Liver (tissue), 9 donors: ENCODE measurements around the gene MCM6. TPM values are rescaled to one million over a fixed set of nuclear protein-coding genes. Genes with fewer than 3 reads are reported as not detected.

ENCODE experiments used
- DNase-seq: peaks from one replicate; pipeline ENCODE4 v3.0.0-alpha.2; 2017; ENCODE audit warnings: low spot score
- H3K27ac ChIP-seq, 2 donors: one replicate each; pipeline ENCODE4 v1.7.0; 2013; ENCODE audit warnings: inconsistent platforms in 2 of 2, low read length in 2 of 2, control low read depth in 1 of 2, low read depth in 1 of 2, mild to moderate bottlenecking in 1 of 2
- H3K27me3 ChIP-seq, 4 donors: one replicate each; pipeline versions ENCODE4 v1.6.1 to v1.7.0; 2013; ENCODE audit warnings: low read length in 3 of 4, inconsistent platforms in 1 of 4, mild to moderate bottlenecking in 1 of 4, moderate library complexity in 1 of 4; ENCODE audit not compliant: control insufficient read depth in 4 of 4, insufficient read depth in 4 of 4
- H3K36me3 ChIP-seq, 4 donors: one replicate each; pipeline versions ENCODE4 v1.6.1 to v1.7.0; 2013; ENCODE audit warnings: low read length in 3 of 4, mild to moderate bottlenecking in 3 of 4, low read depth in 1 of 4, moderate library complexity in 1 of 4; ENCODE audit not compliant: control insufficient read depth in 4 of 4, insufficient read depth in 3 of 4
- H3K4me1 ChIP-seq, 4 donors: one replicate each; pipeline versions ENCODE4 v1.6.1 to v1.7.0; 2013; ENCODE audit warnings: low read length in 3 of 4, mild to moderate bottlenecking in 3 of 4, moderate library complexity in 1 of 4; ENCODE audit not compliant: control insufficient read depth in 4 of 4, insufficient read depth in 4 of 4
- H3K4me3 ChIP-seq, 3 donors: one replicate each; pipeline versions ENCODE4 v1.6.1 to v1.7.0; 2013; ENCODE audit warnings: low read length in 3 of 3, control low read depth in 1 of 3, low read depth in 1 of 3, mild to moderate bottlenecking in 1 of 3
- H3K9ac ChIP-seq, 2 donors: one replicate each; pipeline ENCODE4 v1.7.0; 2013; ENCODE audit warnings: low read length in 2 of 2, mild to moderate bottlenecking in 2 of 2, moderate library complexity in 2 of 2, control low read depth in 1 of 2, low read depth in 1 of 2
- H3K9me3 ChIP-seq, 4 donors: one replicate each; pipeline versions ENCODE4 v1.6.1 to v1.7.0; 2013; ENCODE audit warnings: low read length in 3 of 4; ENCODE audit not compliant: control insufficient read depth in 4 of 4
- EGR1 ChIP-seq, 2 donors: IDR thresholded peaks; 2 replicates each; pipeline ENCODE4 v1.6.1; 2016 to 2018; ENCODE audit warnings: antibody characterized with exemption in 2 of 2, low read depth in 2 of 2
- FOXA1 ChIP-seq: IDR thresholded peaks from 2 replicates; pipeline ENCODE4 v1.6.1; 2016; ENCODE audit warnings: antibody characterized with exemption
- HNF4G ChIP-seq: IDR thresholded peaks from 2 replicates; pipeline ENCODE4 v1.6.1; 2016; ENCODE audit warnings: antibody characterized with exemption
- JUND ChIP-seq, 2 donors: IDR thresholded peaks; 2 replicates each; pipeline ENCODE4 v1.6.1; 2016; ENCODE audit warnings: antibody characterized with exemption in 2 of 2
- NR2F2 ChIP-seq: IDR thresholded peaks from 2 replicates; pipeline ENCODE4 v1.6.1; 2016; ENCODE audit warnings: antibody characterized with exemption
- RAD21 ChIP-seq, 2 donors: IDR thresholded peaks; 2 replicates each; pipeline ENCODE4 v1.6.1; 2016; ENCODE audit warnings: antibody characterized with exemption in 2 of 2, mild to moderate bottlenecking in 2 of 2
- TAF1 ChIP-seq: conservative IDR thresholded peaks from 2 replicates; pipeline ENCODE4 v1.6.1; 2016; ENCODE audit warnings: antibody characterized with exemption, mild to moderate bottlenecking
- YY1 ChIP-seq: IDR thresholded peaks from 2 replicates; pipeline ENCODE4 v1.6.1; 2016; ENCODE audit warnings: antibody characterized with exemption, mild to moderate bottlenecking
- WGBS: extraction: QIAGEN DNeasy Blood & Tissue Kit; methylation state at CpG from one replicate; pipeline ENCODE4 v1.1.7; 2013; 5-methylcytosine and 5-hydroxymethylcytosine counted together
- polyA plus RNA-seq, 2 donors: library from polyadenylated mRNA; stranded (reverse) in 1 of 2; unstranded in 1 of 2; fragments of 200-250 nt in 1 of 2; fragments of >200 nt in 1 of 2; fragmentation: Nextera tagmentation in 1 of 2; extraction: Ambion mirVana in 1 of 2; gene quantifications; one replicate each; pipeline versions ENCODE4 v1.2.1 to v1.2.3, GENCODE V29; 2013 to 2015
- total RNA-seq, 2 donors: library from RNA; depleted of rRNA; stranded (reverse); fragments of >200 nt; gene quantifications; one replicate each; pipeline ENCODE4 v1.2.3, GENCODE V29; 2014
- TF ChIP-seq, protein P1 (sequence below): IDR thresholded peaks from 2 replicates; pipeline ENCODE4 v1.6.1; 2016; ENCODE audit warnings: antibody characterized with exemption
- TF ChIP-seq, protein P2 (sequence below): IDR thresholded peaks from 2 replicates; pipeline ENCODE4 v1.6.1; 2016; ENCODE audit warnings: antibody characterized with exemption
- TF ChIP-seq, protein P3 (sequence below): IDR thresholded peaks from 2 replicates; pipeline ENCODE4 v1.6.1; 2016; ENCODE audit warnings: antibody characterized with exemption
- TF ChIP-seq, protein P4 (sequence below): IDR thresholded peaks from 2 replicates; pipeline ENCODE4 v1.6.1; 2016; ENCODE audit warnings: antibody characterized with exemption, mild to moderate bottlenecking
- donor health status: healthy.
- donor health status: healthy.
- donor health status: healthy.
- donor health status: healthy.
- donor health status: healthy.

The MCM6 gene
- total and polyA plus RNA-seq, 4 donors: 1.8 to 35.7 (median 2.8) TPM

DNA sequence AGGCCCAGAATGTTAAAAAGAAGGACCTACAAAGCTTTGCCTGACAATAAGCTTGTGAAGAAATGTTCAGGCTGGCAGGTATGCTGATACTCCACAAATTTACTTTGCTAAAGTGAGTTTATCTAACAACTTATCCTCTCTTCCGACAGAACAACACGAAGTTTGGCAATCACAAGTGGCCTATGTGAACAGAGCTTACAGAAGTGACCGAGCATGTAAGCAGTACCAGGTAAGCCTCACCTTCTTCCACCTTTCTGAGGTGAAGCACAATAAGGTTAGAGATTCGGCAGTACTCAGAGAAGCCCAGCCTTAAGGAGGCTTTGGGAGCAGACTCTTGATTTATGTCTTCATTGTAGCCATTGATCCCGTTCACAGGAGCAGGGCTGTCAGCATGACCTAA, 30.2 kb downstream of the MCM6 start:
- WGBS: 96% methylated on average over 5 of the region's 5 CpGs
- Histone ChIP-seq H3K9me3 (no peaks in the 10 kb centered on the region), H3K4me3 (no peak overlapping the region), H3K27me3 (no peaks in the 10 kb centered on the region), H3K27ac (no peak overlapping the region), H3K9ac (no peak overlapping the region), H3K36me3 (peaks cover 0 to 12% (median 10%) of the 10 kb centered on the region in 4 donors), H3K4me1 (no peaks in the 10 kb centered on the region)
- no peak for DNase-seq
- TF ChIP-seq, protein P1, sequence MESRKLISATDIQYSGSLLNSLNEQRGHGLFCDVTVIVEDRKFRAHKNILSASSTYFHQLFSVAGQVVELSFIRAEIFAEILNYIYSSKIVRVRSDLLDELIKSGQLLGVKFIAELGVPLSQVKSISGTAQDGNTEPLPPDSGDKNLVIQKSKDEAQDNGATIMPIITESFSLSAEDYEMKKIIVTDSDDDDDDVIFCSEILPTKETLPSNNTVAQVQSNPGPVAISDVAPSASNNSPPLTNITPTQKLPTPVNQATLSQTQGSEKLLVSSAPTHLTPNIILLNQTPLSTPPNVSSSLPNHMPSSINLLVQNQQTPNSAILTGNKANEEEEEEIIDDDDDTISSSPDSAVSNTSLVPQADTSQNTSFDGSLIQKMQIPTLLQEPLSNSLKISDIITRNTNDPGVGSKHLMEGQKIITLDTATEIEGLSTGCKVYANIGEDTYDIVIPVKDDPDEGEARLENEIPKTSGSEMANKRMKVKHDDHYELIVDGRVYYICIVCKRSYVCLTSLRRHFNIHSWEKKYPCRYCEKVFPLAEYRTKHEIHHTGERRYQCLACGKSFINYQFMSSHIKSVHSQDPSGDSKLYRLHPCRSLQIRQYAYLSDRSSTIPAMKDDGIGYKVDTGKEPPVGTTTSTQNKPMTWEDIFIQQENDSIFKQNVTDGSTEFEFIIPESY: no peak
- TF ChIP-seq, protein P2, sequence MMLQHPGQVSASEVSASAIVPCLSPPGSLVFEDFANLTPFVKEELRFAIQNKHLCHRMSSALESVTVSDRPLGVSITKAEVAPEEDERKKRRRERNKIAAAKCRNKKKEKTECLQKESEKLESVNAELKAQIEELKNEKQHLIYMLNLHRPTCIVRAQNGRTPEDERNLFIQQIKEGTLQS: no peak

DNA sequence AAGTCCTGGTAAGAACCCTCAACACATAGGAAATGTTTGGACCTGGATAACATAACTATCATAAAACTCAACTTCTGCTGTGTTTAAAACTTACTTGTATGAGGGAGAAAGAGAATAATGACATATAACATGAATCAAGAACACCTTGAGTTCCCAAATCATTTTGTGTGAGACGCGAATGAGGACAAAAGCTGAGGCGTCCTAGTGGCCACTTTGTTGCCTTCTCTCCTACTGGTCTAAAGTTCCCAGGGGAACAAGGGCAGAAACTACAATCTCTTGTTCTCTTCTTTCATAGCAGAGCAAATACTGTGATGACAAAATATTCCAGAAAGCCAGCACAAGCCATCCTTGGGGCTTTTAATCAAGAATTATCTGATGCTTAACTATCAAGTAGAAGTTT, 31.0 kb downstream of the MCM6 start:
- no peak overlapping the region for H3K9ac ChIP-seq
- H3K27me3 ChIP-seq: no peaks in the 10 kb centered on the region
- no peaks in the 10 kb centered on the region for H3K4me1 ChIP-seq
- WGBS: 97% methylated on average over 3 of the region's 3 CpGs
- DNase-seq: no peak
- TF ChIP-seq YY1 (no peak), FOXA1 (no peak), RAD21 (IDR thresholded peaks at IDR 0.05) (no peak), TAF1 (no peak), HNF4G (no peak), JUND (IDR thresholded peaks at IDR 0.05) (no peak), EGR1 (IDR thresholded peaks at IDR 0.05; ENCODE audit: low read depth in 2 of 2) (no peak), NR2F2 (no peak)
- TF ChIP-seq, protein P3, sequence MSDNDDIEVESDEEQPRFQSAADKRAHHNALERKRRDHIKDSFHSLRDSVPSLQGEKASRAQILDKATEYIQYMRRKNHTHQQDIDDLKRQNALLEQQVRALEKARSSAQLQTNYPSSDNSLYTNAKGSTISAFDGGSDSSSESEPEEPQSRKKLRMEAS: no peak
- TF ChIP-seq, protein P1: no peak
- TF ChIP-seq, protein P4, sequence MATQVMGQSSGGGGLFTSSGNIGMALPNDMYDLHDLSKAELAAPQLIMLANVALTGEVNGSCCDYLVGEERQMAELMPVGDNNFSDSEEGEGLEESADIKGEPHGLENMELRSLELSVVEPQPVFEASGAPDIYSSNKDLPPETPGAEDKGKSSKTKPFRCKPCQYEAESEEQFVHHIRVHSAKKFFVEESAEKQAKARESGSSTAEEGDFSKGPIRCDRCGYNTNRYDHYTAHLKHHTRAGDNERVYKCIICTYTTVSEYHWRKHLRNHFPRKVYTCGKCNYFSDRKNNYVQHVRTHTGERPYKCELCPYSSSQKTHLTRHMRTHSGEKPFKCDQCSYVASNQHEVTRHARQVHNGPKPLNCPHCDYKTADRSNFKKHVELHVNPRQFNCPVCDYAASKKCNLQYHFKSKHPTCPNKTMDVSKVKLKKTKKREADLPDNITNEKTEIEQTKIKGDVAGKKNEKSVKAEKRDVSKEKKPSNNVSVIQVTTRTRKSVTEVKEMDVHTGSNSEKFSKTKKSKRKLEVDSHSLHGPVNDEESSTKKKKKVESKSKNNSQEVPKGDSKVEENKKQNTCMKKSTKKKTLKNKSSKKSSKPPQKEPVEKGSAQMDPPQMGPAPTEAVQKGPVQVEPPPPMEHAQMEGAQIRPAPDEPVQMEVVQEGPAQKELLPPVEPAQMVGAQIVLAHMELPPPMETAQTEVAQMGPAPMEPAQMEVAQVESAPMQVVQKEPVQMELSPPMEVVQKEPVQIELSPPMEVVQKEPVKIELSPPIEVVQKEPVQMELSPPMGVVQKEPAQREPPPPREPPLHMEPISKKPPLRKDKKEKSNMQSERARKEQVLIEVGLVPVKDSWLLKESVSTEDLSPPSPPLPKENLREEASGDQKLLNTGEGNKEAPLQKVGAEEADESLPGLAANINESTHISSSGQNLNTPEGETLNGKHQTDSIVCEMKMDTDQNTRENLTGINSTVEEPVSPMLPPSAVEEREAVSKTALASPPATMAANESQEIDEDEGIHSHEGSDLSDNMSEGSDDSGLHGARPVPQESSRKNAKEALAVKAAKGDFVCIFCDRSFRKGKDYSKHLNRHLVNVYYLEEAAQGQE: no peak
- H3K36me3 ChIP-seq: peaks cover 0 to 10% (median 9%) of the 10 kb centered on the region in 4 donors
- no peak overlapping the region for H3K4me3 ChIP-seq
- H3K27ac ChIP-seq: no peak overlapping the region
- no peaks in the 10 kb centered on the region for H3K9me3 ChIP-seq
